Stimulated activated naive CD8-positive, alpha-beta T cell treated with anti-CD3 and anti-CD28 coated beads, Interleukin-15, Interleukin-2, amounts not matched to agents 100 ng/mL and 50 ng/mL, for 24 hours (primary cell): Measurements from ENCODE around the gene SNX27.

Experiments used
- H3K27ac Mint-ChIP-seq: one replicate; pipeline ENCODE4 v1.8.0; 2021; ENCODE audit warnings: mild to moderate bottlenecking, mixed read lengths
- H3K27me3 Mint-ChIP-seq: one replicate; pipeline ENCODE4 v1.8.0; 2021; ENCODE audit warnings: mixed read lengths
- H3K36me3 Mint-ChIP-seq: one replicate; pipeline ENCODE4 v1.8.0; 2021; ENCODE audit warnings: low read depth, mixed read lengths
- H3K4me1 Mint-ChIP-seq: one replicate; pipeline ENCODE4 v1.8.0; 2021; ENCODE audit warnings: low read depth, mixed read lengths
- H3K4me3 Mint-ChIP-seq: one replicate; pipeline ENCODE4 v1.8.0; 2021; ENCODE audit warnings: mild to moderate bottlenecking, mixed read lengths
- H3K9me3 Mint-ChIP-seq: one replicate; pipeline ENCODE4 v1.8.0; 2021; ENCODE audit warnings: mixed read lengths

SNX27 gene

GRCh38 chr1:151611832-151612500 lies at the start of gene SNX27:
TSS of gene SNX27 (plus strand) at chr1:151612050. CDS start at chr1:151612202, 152 bp downstream.
- Mint-ChIP-seq H3K4me3 (peak within 1 kb of the TSS; percentile 96), H3K4me1 (peaks cover 52% of the 10 kb centered on the region), H3K9me3 (no peaks in the 10 kb centered on the region), H3K27ac (peak within 1 kb of the TSS; percentile 93), H3K36me3 (peaks cover 5% of the 10 kb centered on the region), H3K27me3 (peaks cover 4% of the 10 kb centered on the region)

DNA sequence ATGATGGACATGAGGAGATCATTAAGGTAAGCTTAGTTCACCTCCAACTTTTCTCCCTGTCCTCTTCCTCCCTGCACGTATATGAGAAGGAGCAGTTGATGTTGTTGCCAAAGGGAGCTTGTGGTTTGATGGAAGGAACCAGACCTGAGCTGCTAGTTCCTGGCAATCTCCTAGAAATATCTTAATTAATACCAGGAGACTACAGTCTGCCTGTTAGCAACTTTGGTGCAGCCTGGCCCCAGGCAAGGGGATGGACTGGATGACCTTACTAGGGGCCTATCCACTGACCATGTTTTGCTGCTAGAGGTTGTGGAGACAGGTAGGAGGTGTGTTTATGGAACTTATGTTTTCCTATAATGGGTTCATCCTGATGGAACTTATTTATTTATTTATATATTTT lies 49.2 kb upstream of the SNX27 start:
- Mint-ChIP-seq H3K4me1 (no peaks in the 10 kb centered on the region), H3K9me3 (no peaks in the 10 kb centered on the region), H3K36me3 (no peaks in the 10 kb centered on the region), H3K27me3 (no peaks in the 10 kb centered on the region), H3K27ac (no peak overlapping the region), H3K4me3 (no peak overlapping the region)

GRCh38 chr1:151563376-151563775 lies 48.5 kb upstream of the SNX27 start:
- H3K27ac Mint-ChIP-seq = no peak overlapping the region
- H3K4me1 Mint-ChIP-seq = no peaks in the 10 kb centered on the region
- no peaks in the 10 kb centered on the region for H3K9me3 Mint-ChIP-seq
- H3K4me3 Mint-ChIP-seq = no peak overlapping the region
- H3K27me3 Mint-ChIP-seq = no peaks in the 10 kb centered on the region
- H3K36me3 Mint-ChIP-seq = no peaks in the 10 kb centered on the region

- Mint-ChIP-seq H3K27me3 (no peaks in the 10 kb centered on the region), H3K36me3 (no peaks in the 10 kb centered on the region), H3K9me3 (no peaks in the 10 kb centered on the region), H3K4me1 (no peaks in the 10 kb centered on the region), H3K27ac (no peak overlapping the region), H3K4me3 (no peak overlapping the region)
These were observed 46.2 kb upstream of the SNX27 start for GRCh38 chr1:151565502-151566189.

DNA sequence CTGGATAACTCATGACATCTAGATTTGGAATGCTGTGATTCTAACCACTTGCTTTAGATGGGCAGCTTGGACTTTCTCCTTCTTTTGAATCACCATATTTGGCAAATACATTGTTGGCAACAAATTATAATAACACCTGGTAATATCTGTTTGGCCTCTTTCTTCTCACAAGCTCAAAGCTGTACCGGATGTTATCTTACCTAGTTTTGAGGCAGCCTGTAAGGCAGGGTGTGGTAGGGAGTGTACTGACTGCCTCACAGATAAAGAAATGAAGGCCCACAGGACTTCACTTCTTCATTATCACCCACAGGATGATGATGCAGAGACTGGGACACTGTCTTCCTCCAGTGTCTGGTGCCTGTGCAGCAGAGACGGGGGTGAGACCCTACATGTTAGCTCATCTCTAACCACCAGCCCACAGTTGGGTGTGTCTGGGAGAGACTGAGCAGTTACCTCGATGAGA lies 43.2 kb upstream of the SNX27 start:
- no peaks in the 10 kb centered on the region for H3K36me3 Mint-ChIP-seq
- H3K4me3 Mint-ChIP-seq = no peak overlapping the region
- H3K27me3 Mint-ChIP-seq = no peaks in the 10 kb centered on the region
- H3K27ac Mint-ChIP-seq = no peak overlapping the region
- no peaks in the 10 kb centered on the region for H3K4me1 Mint-ChIP-seq
- H3K9me3 Mint-ChIP-seq = no peaks in the 10 kb centered on the region

- Mint-ChIP-seq H3K27me3 (no peaks in the 10 kb centered on the region), H3K27ac (no peak overlapping the region), H3K36me3 (no peaks in the 10 kb centered on the region), H3K9me3 (no peaks in the 10 kb centered on the region), H3K4me1 (peaks cover 13% of the 10 kb centered on the region), H3K4me3 (no peak overlapping the region)
These were observed 41.0 kb upstream of the SNX27 start for GRCh38 chr1:151570819-151571218.

DNA sequence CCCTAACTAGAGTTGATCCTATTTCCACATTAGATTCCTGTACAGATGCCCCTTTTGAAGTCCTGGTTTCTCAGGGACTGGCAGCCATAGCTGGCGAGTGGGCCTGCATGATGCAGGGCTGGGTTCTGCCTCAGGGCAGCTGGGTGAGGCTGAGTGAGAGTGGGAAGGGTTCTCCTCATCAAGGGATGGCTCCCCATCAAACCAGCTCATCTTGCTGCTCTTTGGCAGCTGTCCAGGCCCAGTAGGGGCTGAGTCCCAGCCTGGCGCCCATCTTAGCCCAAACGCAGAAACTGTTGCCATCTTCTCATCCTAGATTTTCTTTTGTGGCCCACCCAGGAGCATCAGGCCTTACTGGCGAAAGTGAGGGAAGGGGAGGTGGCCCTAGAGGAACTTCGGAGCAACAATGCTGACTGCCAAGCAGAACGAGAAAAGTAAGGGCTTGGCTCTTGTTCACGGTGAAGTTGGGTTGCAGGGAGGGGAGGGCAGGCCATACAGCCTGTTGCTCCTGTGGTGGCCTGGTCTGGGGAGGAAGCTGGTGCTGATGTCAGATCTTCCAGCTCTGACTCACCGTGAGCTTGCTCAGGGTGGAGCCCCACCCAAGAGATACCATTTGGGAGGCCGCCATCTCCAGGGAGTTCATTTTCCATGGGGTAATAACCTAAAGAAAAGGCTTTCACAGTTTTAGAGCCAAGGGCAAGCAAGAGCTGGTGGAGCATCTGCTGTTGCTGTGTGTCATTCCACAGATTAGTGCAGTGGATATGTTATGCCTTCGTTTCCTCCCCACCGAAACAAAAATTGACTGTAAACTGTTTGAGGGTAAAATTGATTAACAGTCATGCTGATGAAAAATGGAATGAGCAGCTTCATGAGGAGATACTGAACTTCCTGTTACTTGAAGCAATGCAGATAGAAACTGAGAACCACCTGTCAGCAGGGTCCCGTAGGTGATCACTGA lies 37.0 kb upstream of the SNX27 start:
- Mint-ChIP-seq H3K4me3 (no peak overlapping the region), H3K9me3 (no peaks in the 10 kb centered on the region), H3K27ac (peak overlapping the region; percentile 40), H3K27me3 (no peaks in the 10 kb centered on the region), H3K36me3 (no peaks in the 10 kb centered on the region), H3K4me1 (peaks cover 14% of the 10 kb centered on the region)

GRCh38 chr1:151577173-151577572 lies 34.7 kb upstream of the SNX27 start:
- Mint-ChIP-seq H3K4me3 (no peak overlapping the region), H3K36me3 (no peaks in the 10 kb centered on the region), H3K27me3 (no peaks in the 10 kb centered on the region), H3K9me3 (no peaks in the 10 kb centered on the region), H3K27ac (no peak overlapping the region), H3K4me1 (peaks cover 14% of the 10 kb centered on the region)

DNA sequence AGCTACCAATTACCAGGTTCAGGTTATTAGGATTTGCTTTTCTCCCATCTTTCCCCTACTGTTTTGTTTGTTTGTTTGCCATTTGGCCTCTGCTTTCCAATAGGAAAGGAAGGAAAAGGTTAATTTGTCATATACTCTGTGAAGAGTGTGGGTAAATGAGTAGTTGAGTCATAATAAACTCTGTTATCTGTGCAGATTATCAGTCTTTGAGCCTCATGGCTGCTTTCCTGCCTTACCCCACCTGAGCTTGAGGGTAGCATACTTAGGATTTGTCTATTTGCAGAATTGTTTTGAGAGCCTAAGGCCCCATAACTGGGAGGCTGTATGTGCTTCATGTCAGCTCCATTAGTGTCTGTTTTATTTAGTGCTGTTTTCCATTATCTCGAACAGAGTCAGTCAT lies 32.9 kb upstream of the SNX27 start:
- H3K4me3 Mint-ChIP-seq = no peak overlapping the region
- H3K36me3 Mint-ChIP-seq = no peaks in the 10 kb centered on the region
- H3K9me3 Mint-ChIP-seq = no peaks in the 10 kb centered on the region
- peaks cover 14% of the 10 kb centered on the region for H3K4me1 Mint-ChIP-seq
- no peak overlapping the region for H3K27ac Mint-ChIP-seq
- H3K27me3 Mint-ChIP-seq = no peaks in the 10 kb centered on the region

- no peaks in the 10 kb centered on the region for H3K9me3 Mint-ChIP-seq
- peaks cover 13% of the 10 kb centered on the region for H3K4me1 Mint-ChIP-seq
- no peak overlapping the region for H3K4me3 Mint-ChIP-seq
- no peak overlapping the region for H3K27ac Mint-ChIP-seq
- H3K36me3 Mint-ChIP-seq = no peaks in the 10 kb centered on the region
- H3K27me3 Mint-ChIP-seq = no peaks in the 10 kb centered on the region
These were observed 32.2 kb upstream of the SNX27 start for GRCh38 chr1:151579436-151580225.

DNA sequence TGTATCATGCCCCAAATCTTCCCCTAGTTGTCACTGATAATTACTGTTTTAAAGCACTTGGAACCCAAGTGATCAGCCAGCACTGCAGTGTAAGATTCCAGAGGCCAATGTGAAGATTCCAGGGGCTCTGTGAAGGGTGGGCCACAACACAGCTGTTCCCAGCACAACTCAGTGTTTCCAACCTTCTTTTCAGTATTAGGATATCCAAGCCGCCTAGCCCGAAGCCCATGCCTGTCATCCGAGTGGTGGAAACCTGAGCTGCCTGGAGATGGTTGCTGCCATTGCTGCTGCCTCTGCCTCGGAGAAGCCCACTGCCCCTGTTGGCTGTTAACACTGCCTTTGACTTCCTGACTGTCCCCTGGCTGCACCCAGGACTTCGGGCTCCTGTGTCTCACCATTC lies 30.4 kb upstream of the SNX27 start:
- no peaks in the 10 kb centered on the region for H3K4me1 Mint-ChIP-seq
- H3K4me3 Mint-ChIP-seq = no peak overlapping the region
- H3K27ac Mint-ChIP-seq = no peak overlapping the region
- H3K36me3 Mint-ChIP-seq = no peaks in the 10 kb centered on the region
- H3K9me3 Mint-ChIP-seq = no peaks in the 10 kb centered on the region
- no peaks in the 10 kb centered on the region for H3K27me3 Mint-ChIP-seq

DNA sequence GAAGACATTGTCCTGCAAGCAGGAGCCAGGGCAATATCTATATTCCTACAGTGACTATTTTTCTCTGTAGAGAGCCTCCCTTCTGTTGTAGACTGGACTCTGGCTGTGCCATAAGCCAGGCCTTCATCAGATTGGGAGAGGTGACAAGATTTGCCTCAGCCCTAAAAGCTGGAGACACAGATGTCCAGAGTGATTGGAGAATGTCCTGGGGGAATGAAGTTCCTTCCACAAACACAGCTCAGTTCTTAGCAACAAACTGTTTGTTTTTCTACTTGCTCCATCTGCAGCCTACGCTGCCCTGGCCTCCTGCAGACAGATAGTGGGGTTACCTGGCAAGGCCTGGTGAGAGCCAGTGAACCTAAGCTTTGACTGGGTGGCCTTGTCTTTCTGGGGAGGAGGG lies 29.9 kb upstream of the SNX27 start:
- no peaks in the 10 kb centered on the region for H3K4me1 Mint-ChIP-seq
- H3K9me3 Mint-ChIP-seq = no peaks in the 10 kb centered on the region
- no peaks in the 10 kb centered on the region for H3K27me3 Mint-ChIP-seq
- H3K36me3 Mint-ChIP-seq = no peaks in the 10 kb centered on the region
- H3K4me3 Mint-ChIP-seq = no peak overlapping the region
- H3K27ac Mint-ChIP-seq = no peak overlapping the region

DNA sequence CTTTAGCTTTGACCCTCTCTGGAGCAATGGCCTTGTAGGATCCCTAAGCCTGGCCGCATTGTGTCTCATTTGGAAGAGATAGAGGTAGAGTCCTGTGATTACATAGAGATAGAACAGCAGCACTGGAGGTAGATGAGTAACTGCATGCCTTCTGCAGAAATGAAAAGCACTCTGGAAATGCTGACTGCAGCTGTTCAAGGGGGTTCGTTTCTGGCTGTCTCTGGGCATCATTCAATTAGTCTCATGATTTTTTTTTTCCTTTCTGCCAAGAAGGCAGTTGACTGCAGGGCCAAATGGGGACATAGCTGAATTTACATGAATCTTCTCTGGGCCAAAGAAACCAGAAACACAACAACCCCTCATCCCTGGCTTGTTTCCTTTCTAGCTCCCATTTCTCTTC lies 28.1 kb upstream of the SNX27 start:
- Mint-ChIP-seq H3K36me3 (no peaks in the 10 kb centered on the region), H3K27ac (no peak overlapping the region)

GRCh38 chr1:151584278-151584677 lies 27.6 kb upstream of the SNX27 start:
- Mint-ChIP-seq H3K27me3 (no peaks in the 10 kb centered on the region), H3K27ac (no peak overlapping the region), H3K4me1 (no peaks in the 10 kb centered on the region), H3K4me3 (no peak overlapping the region), H3K9me3 (no peaks in the 10 kb centered on the region), H3K36me3 (no peaks in the 10 kb centered on the region)

More for the DNA sequence above, 28.1 kb upstream of the SNX27 start:
- no peak overlapping the region for H3K4me3 Mint-ChIP-seq
- no peaks in the 10 kb centered on the region for H3K27me3 Mint-ChIP-seq
- no peaks in the 10 kb centered on the region for H3K4me1 Mint-ChIP-seq
- no peaks in the 10 kb centered on the region for H3K9me3 Mint-ChIP-seq
